Activated T-helper 9 cell treated with anti-CD3 and anti-CD28 coated beads, Interleukin-2, amount 50 U/mL, for 16 hours (primary cell): ENCODE data around the gene SETD7.

Source experiments
- DNase-seq: peaks from one replicate; pipeline ENCODE4 v3.0.0-alpha.2; 2020; ENCODE audit warnings: low read depth

The SETD7 gene

GRCh38 chr4:139556071-139556723 is at the start of gene SETD7:
SETD7 (minus strand) TSS chr4:139556219; CDS start chr4:139556137, 82 bp downstream.
- DNase-seq: peak; percentile 50

GRCh38 chr4:139605516-139605915 is 49.5 kb upstream of the SETD7 start:
- no peak for DNase-seq

DNA sequence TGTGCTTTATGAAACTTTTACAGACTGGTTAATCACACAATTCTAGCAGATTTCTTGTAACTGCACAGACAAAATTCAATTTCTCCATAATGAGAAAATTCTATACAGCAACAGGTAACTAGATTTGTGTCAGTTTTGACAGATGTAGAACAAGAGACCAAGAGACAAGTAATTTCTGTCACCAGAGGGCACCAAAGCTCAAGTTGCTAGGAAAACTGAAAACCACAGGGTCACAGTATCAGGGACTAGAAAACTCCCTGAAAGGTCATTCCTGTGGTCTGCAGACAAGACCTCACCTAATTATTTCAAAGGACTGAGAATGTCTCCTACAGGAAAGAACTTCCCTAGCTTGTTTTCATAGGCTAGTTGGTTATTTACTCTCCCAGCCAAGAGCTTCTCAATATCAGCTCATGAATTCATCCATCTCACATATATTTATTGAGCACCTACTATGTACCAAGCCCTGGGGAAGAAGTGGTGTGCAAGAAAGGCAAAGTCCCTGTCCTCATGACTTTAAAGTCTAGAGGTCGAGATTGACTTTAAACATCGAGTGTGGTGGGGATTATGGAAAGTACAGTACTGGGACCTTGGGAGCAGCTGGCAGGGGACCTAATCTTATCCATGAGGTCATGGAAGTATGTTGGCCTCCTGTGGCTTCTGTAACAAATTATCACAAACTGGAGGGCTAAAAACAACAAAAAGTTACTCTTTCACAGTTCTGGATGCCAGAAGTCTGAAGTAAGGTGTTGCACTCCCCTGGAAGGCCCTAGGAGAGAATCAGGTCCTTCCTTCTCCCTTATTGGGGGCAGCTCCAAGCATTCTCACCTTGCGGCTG is 47.8 kb upstream of the SETD7 start:
- DNase-seq: no peak

DNA sequence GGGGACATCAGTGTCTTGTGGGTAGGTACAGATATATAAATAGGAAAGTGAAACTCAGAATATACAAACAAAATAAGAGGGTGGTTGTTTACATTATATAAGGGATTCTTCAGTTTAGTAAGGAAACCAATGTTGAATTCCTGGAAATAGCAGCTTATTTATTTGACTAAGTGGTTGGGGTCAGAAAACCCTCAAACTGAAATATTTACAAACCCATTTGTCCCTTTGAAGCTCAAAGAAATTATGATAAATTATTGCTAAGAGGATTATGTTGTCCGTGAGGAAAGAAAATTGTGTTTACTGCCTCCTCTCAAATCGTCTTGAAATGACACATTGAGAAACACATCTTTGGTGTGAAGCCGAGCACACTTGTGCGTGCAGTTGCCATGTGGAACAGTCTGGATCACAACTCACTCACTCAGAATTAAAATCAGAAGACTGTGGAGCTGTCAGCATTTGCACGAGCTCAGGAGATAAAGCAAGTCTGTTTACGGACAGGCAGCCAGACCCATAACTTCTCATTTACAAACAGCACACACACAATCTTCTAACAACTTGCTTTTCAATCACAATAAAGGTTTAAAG is 46.8 kb upstream of the SETD7 start:
- no peak for DNase-seq

DNA sequence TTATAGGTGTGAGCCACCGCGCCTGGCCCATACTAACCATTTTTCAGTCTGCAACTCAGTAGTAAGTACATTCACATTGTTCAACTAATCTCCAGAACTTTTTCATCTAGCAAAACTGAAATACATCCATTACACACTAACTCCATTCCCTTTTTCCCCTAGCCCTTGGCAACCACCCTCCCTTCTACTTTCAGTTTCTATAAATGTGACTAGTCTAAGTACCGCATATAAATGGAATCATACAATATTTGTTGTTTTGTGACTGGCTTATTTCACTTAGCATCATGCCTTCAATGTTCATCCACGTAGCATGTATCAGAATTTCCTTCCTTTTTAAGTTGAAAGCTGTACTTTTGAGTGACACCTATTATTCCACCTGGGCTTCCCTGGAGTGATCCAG is 44.6 kb upstream of the SETD7 start:
- no peak for DNase-seq

- DNase-seq: no peak
These were observed 43.8 kb upstream of the SETD7 start for GRCh38 chr4:139599594-139600374.

DNA sequence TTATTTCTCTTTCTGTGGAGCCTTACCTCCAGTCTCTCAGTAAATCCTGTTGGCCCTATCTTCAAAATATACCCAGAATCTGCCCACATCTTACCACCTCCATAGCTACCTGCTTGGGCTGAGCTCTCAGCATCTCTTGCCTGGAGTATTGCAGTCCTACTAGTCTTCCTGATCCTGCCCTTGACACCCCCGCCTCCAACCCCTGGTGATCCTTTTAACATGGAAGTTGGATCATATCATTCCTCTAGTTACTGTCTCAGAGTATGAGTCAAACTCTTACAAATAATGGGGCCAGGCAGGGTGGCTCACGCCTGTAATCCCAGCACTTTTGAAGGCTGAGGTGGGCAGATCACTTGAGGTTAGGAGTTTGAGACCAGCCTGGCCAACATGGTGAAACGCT is 43.1 kb upstream of the SETD7 start:
- DNase-seq: no peak

- no peak for DNase-seq
These were observed 40.8 kb upstream of the SETD7 start for GRCh38 chr4:139596684-139597279.

- no peak for DNase-seq
These were observed 40.1 kb upstream of the SETD7 start for GRCh38 chr4:139596034-139596683.

DNA sequence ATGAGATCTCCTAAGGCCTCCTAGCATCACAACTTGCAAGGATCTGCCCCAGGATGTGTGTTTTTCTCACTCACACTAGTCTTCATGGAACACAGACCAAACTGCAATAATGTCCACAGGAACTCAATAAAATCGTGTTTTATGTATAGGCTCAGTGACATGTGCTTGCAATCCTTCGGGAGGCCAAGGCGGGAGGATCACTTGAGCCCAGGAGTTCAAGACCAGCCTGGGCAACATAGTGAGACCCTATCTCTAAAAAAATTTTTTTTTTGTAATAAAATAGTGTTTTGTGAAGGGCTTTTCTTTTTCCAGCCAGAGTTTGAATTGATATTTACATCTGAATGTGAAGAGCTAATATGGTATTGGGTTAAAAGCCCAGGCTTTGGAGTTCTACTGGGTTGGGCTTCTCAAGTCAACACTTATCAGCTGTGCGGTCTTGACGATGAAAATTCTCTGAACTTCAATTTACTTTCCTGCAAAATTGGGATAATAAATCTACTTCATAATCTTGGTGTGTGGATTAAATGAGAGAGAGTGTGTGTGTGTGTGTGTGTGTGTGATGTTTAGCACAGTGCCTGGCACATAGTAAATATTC is 38.7 kb upstream of the SETD7 start:
- no peak for DNase-seq

DNA sequence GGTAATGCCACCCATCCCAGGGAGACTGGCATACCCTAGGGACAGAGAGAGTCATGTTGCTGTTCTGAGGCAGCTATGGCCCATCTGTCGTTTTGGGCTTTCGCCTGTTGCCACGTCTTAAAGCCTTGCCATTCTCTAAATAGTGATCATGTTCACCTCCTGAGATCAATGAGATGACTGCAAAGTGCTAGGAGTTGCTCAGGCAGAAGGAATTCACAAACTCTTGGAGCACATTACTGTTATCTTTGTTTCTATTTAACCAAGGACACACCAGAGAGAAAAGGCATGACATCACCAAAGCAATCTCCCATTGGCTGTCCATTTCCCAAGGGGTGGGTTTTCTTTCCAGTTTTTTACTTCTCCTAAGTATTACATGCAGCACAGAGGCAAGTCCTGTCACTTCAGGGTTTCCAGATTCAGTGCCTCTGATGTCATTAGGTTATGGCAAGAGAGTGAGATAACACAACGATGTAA is 37.1 kb upstream of the SETD7 start:
- DNase-seq: no peak

DNA sequence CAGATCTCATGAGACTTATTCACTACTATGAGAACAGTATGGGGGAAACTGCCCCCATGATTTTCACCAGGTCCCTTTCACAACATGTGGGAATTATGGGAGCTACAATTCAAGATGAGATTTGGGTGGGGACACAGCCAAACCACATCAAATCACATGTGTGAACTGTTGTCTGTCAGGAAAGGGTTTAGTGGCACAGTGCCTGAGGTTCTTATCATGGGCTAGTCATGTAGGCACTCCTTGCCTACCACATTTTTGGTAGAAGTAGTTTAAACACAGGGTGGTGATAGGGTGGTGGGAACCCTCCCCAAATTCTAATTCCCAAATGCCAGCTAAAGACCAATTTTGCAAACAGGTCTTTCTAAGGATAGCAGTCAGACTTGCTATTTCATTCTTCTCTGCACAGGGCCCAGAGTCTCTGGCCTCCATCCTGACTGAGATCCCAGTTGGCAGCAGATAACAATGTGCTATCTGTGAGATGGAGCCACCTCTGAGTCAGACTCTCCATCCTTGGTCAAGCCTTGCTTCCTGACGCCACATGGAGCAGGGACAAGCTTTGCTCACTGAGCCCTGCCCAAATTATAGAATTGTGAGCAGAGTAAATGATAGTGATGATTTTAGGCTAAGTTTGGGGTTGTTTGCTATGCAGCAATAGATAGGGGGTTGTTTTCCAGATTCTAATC is 33.5 kb upstream of the SETD7 start:
- no peak for DNase-seq

DNA sequence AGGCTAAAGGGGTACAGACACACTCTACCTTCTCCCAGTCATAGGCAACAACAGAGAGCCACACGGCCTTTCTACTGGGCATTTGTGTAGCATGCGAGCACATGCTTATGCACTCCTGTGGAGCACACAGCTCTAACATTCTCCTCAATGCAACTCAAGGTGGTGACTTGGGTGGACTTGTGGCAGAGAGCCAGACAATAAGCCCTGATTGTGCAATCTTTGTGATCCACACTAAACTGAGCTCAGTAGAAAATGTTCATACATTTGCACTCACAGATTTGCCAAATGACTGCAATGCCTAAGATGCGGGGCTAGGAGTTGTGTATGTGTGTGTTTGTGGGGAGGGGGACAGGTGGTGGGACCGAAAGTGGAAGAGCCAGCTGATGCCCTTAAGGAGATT is 31.4 kb upstream of the SETD7 start:
- no peak for DNase-seq

DNA sequence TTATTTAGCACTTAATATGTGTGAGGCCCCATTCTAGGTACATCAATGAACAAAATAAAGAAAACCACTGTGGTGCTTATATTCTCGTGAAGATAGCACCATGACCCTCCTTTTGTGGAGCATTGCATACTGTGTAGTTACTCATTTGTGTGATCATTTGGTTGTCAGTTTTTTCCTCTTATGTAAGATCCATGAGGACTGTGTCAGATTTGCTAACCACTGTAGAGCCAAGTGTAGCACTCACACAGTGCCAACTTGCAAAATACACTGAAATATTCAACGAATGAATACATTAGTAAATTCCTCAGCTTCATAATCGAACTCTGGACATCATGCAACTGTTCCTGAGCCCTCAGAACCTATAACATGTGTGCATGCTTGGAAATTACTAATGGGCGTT is 29.5 kb upstream of the SETD7 start:
- DNase-seq: no peak

DNA sequence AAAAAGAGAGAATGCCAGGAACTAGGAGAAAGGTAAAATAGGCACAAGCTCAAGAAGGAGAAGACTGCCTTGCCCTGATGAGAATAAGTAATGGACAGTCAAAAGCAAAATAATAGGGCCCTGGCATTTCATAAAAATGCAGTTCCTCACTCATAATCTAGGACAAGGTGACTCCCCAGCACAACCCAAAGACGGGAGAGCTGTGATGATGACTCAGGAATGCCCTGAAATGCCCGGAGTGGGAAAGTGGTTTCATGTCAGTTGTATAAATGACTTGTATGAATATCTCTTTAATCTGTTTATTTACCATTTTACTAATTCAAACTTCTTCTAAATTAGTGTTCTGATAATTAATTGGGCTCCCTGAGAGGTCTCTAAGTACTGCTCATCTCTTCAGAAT is 28.8 kb upstream of the SETD7 start:
- no peak for DNase-seq

- DNase-seq: no peak
These were observed 28.0 kb upstream of the SETD7 start for GRCh38 chr4:139584013-139584412.

DNA sequence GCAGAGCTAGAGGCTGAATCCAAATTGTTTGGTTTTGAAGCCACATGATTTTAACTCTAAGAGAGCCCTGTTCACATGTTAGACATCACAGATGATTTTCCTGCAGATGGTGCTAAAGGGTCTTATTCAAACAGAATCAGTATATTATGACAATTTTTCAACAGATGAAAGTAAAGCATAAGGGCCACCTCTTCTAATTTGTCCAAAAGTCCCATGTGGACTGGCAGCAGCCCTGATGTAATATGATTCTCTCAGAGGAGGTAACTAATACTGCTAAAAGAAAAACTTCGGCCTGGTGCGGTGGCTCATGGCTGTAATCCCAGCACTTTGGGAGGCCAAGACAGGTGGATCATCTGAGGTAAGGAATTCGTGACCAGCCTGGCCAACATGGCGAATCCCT is 26.0 kb upstream of the SETD7 start:
- no peak for DNase-seq

DNA sequence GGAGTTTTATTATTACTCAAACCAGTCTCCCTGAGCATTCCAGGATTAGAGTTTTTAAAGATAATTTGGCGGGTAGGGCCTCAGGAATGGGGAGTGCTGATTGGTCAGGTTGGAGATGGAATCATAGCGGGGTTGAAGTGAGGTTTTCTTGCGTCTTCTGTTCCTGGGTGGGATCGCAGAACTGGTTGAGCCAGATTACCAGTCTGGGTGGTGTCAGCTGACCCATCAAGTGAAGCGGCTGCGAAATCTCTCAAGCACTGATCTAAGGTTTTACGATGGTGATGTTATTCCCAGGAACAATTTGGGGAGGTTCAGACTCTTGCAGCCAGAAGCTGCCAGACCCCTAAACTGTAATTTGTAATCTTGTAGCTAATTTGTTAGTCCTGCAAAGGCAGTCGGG is 25.1 kb upstream of the SETD7 start:
- no peak for DNase-seq

DNA sequence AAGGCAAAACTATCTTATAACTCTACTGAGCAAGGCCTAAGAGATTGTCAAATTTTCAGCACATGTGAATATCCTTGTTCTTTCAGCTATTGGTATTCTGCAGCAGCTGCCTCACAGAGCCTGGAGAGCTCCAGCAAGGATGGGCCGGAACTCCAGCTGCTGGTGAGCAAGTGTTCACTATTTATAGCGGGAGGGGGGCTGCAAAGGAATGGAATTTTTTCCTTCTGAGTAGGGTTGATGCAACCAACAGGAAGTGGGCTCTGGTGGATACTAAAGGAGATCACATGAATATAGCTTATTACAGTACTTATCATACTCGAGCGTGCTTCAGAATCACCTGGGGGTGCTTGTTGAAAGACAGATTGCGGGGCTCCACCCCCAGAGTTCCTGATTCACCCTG is 20.2 kb upstream of the SETD7 start:
- no peak for DNase-seq

GRCh38 chr4:139575072-139575471 is 19.1 kb upstream of the SETD7 start:
- DNase-seq: no peak
